Tibial nerve (tissue), 4 donors: ENCODE measurements around the gene NCSTN. TPM values are rescaled to one million over a fixed set of nuclear protein-coding genes. Genes with fewer than 3 reads are reported as not detected.

ENCODE experiments used
- DNase-seq, 2 donors: peaks; one replicate each; pipeline ENCODE4 v3.0.0-alpha.2; 2019; ENCODE audit warnings: low spot score in 2 of 2
- H3K27ac ChIP-seq, 4 donors: fragments of 200-600 bp; sonication (generic) in 3 of 4; one replicate each; pipeline ENCODE4 v1.5.1; 2017 to 2019; ENCODE audit warnings: mild to moderate bottlenecking in 1 of 4
- H3K27me3 ChIP-seq, 2 donors: fragments of 200-600 bp; sonication (generic) in 1 of 2; one replicate each; pipeline versions ENCODE4 v1.5.1 to v1.6.0; 2017 to 2019
- H3K36me3 ChIP-seq, 3 donors: fragments of 200-600 bp; sonication (generic); one replicate each; pipeline ENCODE4 v1.5.1; 2018 to 2019
- H3K4me1 ChIP-seq, 4 donors: fragments of 200-600 bp; sonication (generic) in 3 of 4; one replicate each; pipeline ENCODE4 v1.5.1; 2017 to 2019
- H3K4me3 ChIP-seq, 4 donors: fragments of 200-600 bp; sonication (generic) in 3 of 4; one replicate each; pipeline ENCODE4 v1.5.1; 2017 to 2019; ENCODE audit warnings: mild to moderate bottlenecking in 1 of 4, moderate library complexity in 1 of 4
- H3K9me3 ChIP-seq, 4 donors: fragments of 200-600 bp; sonication (generic) in 3 of 4; one replicate each; pipeline ENCODE4 v1.5.1; 2017 to 2019
- EP300 ChIP-seq, 2 donors: sonication (generic); formaldehyde crosslinking; IDR thresholded peaks; one replicate each; pipeline ENCODE4 v1.6.1; 2017; ENCODE audit warnings: antibody characterized with exemption in 2 of 2, mild to moderate bottlenecking in 1 of 2
- POLR2A ChIP-seq, 2 donors: fragments of 450-650 bp; IDR thresholded peaks; one replicate each; pipeline ENCODE4 v1.6.1; 2017; ENCODE audit warnings: antibody characterized with exemption in 2 of 2, mild to moderate bottlenecking in 2 of 2, moderate library complexity in 2 of 2
- whole genome bisulfite sequencing, 2 donors: methylation state at CpG; one replicate each; pipeline ENCODE4 v1.1.5; 2018; 5-methylcytosine and 5-hydroxymethylcytosine counted together
- total RNA-seq, 4 donors: library from RNA; depleted of rRNA; stranded (reverse); fragments of >200 nt; gene quantifications; one replicate each; pipeline ENCODE4 v1.1.0, GENCODE V29; 2016
- TF ChIP-seq, protein P1 (sequence below), 5 experiments: fragments of 200-600 bp in 3 of 5; fragments of 450-650 bp in 2 of 5; sonication (generic) in 3 of 5; IDR thresholded peaks; one replicate each; pipeline ENCODE4 v1.5.1; 2016 to 2019; ENCODE audit warnings: antibody characterized with exemption in 5 of 5, mild to moderate bottlenecking in 3 of 5, moderate library complexity in 2 of 5

Gene NCSTN
- total RNA-seq, 4 donors from 2014 or later: 60.6 to 85.5 (median 73.0) TPM

DNA sequence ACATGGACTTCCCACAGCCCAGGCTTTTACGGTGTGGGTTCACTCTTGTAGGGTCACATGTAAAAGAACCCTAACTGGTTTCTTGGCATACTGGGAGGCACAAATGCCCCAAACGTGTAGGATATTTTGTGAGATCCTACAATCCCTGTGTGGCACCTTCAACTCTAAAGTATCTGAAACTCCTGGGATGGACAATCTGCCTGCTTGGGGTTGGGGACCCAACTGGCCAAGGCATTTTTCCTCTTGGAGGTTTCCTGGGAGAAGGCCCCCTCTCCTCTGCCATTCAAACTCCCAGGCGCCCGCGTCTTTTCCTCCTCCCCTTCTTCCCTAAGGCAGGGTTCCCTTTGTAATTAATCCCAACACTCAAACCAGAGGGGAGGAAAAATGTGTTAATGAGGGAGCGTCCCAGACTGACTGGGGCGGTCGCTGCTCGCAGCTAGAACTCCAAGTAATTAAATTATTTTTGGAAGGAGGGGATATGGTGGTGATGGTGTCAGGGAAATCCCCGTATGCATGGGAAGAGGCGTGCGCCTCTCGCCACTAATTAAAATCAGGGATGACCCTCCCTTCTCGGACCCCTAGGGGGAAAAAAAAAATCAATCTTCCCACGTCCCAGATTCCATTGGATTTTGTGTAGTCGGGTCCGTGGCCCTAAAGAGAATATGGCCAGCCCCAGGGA lies 56.5 kb downstream of the NCSTN start:
- peak overlapping the region; percentile 12 to 86 (median 72) for H3K27ac ChIP-seq
- peak overlapping the region; percentile 38 to 85 (median 61) for H3K4me3 ChIP-seq
- H3K9me3 ChIP-seq: no peaks in the 10 kb centered on the region
- H3K4me1 ChIP-seq: peaks cover 0 to 35% (median 0%) of the 10 kb centered on the region in 4 donors
- 18 to 23% methylated on average over 17 of the region's 17 CpGs for WGBS, 2 donors
- no peaks in the 10 kb centered on the region for H3K36me3 ChIP-seq
- no peak for DNase-seq
- H3K27me3 ChIP-seq: no peaks in the 10 kb centered on the region
- TF ChIP-seq, protein P1, sequence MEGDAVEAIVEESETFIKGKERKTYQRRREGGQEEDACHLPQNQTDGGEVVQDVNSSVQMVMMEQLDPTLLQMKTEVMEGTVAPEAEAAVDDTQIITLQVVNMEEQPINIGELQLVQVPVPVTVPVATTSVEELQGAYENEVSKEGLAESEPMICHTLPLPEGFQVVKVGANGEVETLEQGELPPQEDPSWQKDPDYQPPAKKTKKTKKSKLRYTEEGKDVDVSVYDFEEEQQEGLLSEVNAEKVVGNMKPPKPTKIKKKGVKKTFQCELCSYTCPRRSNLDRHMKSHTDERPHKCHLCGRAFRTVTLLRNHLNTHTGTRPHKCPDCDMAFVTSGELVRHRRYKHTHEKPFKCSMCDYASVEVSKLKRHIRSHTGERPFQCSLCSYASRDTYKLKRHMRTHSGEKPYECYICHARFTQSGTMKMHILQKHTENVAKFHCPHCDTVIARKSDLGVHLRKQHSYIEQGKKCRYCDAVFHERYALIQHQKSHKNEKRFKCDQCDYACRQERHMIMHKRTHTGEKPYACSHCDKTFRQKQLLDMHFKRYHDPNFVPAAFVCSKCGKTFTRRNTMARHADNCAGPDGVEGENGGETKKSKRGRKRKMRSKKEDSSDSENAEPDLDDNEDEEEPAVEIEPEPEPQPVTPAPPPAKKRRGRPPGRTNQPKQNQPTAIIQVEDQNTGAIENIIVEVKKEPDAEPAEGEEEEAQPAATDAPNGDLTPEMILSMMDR (IDR thresholded peaks at IDR 0.05): no peak
- TF ChIP-seq EP300 (IDR thresholded peaks at IDR 0.05): no peak
- no peak for TF ChIP-seq POLR2A (IDR thresholded peaks at IDR 0.05)

DNA sequence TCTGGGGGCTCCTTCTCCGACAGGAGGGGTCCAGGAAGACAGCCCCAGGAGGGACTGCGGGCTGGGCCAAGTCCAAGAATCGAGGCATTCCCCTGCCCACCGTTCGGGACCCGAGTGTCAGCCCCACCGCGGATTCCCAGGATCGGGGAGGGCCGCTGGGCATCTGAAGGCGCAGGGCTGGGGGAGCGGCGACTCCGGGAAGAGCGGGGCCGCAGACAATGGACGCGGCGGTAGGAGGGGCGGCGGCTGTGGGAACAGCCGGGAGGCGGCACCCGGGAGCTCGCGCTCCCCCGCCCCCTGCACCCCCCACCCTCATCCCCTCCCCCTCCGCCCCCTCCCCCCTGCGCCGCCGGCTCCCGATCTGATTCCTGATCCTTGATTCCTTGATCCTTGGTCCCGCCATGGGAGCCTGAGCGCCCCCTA lies 57.1 kb downstream of the NCSTN start, which contains the start of gene VANGL2:
Gene VANGL2, plus strand, starts transcription at position 342 of the 423 bp plus-strand sequence. CDS start 15,274 bp downstream, outside the sequence.
- peak within 1 kb of the TSS; percentile 30 to 86 (median 72) for H3K27ac ChIP-seq
- H3K4me1 ChIP-seq: peaks cover 0 to 35% (median 0%) of the 10 kb centered on the region in 4 donors
- no peaks in the 10 kb centered on the region for H3K27me3 ChIP-seq
- WGBS, 2 donors: 2% methylated on average over 6 to 10 of the region's 34 CpGs
- TF ChIP-seq, protein P1 (IDR thresholded peaks at IDR 0.05): peak in 4 of 5 experiments; percentile 4 to 32 (median 10)
- peak in 1 of 2 donors; percentile 40 for TF ChIP-seq EP300 (IDR thresholded peaks at IDR 0.05)
- no peak for TF ChIP-seq POLR2A (IDR thresholded peaks at IDR 0.05)
- H3K36me3 ChIP-seq: no peaks in the 10 kb centered on the region
- DNase-seq: peak in 1 of 2 donors; percentile 47
- H3K9me3 ChIP-seq: no peaks in the 10 kb centered on the region
- peak within 1 kb of the TSS; percentile 38 to 85 (median 61) for H3K4me3 ChIP-seq

DNA sequence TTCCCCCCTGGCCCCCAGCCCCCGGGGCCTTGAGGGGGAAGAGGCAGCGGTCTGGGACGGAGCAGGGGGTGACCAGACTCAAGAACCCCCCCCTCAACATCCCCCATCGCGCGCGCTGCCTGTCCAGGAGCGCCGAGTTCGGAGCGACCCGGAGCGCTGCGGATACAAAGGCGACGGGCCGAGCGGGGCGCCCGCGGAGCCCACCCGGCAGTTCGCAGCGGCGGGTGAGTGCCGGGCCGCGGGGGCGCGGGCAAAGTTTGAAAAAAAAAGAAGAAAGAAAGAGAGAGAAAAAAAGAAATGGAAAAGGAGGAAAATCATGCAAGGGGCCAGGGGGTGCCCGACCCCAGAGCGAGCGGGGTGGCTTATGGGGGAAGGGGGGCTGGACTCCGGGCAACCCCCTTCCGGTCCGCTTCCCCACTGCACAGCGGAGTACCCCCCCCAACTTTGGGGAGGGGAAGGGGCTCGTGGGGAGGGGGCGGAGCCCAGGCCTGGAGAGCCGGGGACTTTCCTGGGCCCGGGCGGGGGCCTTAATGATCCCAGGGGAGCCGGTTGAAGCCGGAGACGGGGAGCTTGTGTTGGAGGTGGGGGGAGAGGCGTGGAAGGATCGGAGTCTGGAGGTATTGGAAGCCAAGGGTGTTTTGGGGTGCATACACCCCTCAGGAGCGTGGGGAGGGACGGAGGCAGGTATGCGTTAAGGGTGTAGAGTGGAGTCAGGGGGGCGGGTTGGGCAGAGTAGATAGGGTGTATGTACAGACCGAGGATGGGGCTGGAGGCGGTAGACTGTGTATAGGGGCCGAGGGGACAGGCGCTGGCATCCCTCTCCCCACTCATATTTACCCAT lies 57.7 kb downstream of the NCSTN start:
- WGBS, 2 donors: 3 to 4% methylated on average over 47 to 54 of the region's 55 CpGs
- Histone ChIP-seq H3K9me3 (no peaks in the 10 kb centered on the region), H3K4me3 (peak overlapping the region; percentile 38 to 85 (median 61)), H3K27me3 (no peaks in the 10 kb centered on the region), H3K36me3 (no peaks in the 10 kb centered on the region), H3K27ac (peak overlapping the region; percentile 30 to 86 (median 72)), H3K4me1 (peaks cover 0 to 35% (median 0%) of the 10 kb centered on the region in 4 donors)
- TF ChIP-seq, protein P1 (IDR thresholded peaks at IDR 0.05): no peak
- no peak for TF ChIP-seq POLR2A (IDR thresholded peaks at IDR 0.05)
- no peak for TF ChIP-seq EP300 (IDR thresholded peaks at IDR 0.05)
- DNase-seq: no peak

DNA sequence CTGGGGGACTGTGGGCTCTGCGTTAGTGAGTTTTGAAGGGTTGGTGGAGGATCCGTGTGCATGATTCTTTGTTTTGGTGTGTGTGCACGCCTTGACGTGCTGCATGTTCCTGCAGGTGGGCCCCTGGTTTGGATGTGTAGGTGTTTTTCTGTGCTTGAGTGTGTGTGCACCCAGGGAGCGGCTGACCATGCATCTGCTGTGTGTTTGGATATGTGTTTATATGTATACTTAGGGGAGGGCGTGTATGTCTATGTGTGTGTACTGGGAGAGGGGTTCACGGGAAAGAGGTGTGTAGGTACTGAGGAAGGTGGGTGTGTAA lies 58.3 kb downstream of the NCSTN start:
- no peaks in the 10 kb centered on the region for H3K36me3 ChIP-seq
- peak overlapping the region; percentile 38 to 85 (median 61) for H3K4me3 ChIP-seq
- no peaks in the 10 kb centered on the region for H3K27me3 ChIP-seq
- H3K4me1 ChIP-seq: peaks cover 0 to 35% (median 0%) of the 10 kb centered on the region in 4 donors
- TF ChIP-seq, protein P1 (IDR thresholded peaks at IDR 0.05): no peak
- TF ChIP-seq POLR2A (IDR thresholded peaks at IDR 0.05) (no peak), EP300 (IDR thresholded peaks at IDR 0.05) (no peak)
- H3K27ac ChIP-seq: peak overlapping the region in 2 of 4 donors; percentile 21 to 86
- no peaks in the 10 kb centered on the region for H3K9me3 ChIP-seq
- 28 to 32% methylated on average over 7 of the region's 7 CpGs for WGBS, 2 donors
- DNase-seq: no peak
